ENCODE results near the gene SLC13A3. TPM values are rescaled to one million over a fixed set of nuclear protein-coding genes. Genes with fewer than 3 reads are reported as not detected.

Gene SLC13A3
- total RNA-seq, 1 donor from 2014 or later, result 7.4 TPM

GRCh38 chr20:46648903-46649649, 2.2 kb downstream of the SLC13A3 start:
- Mint-ChIP-seq H3K27ac (peak overlapping the region; percentile 14), H3K4me1 (peaks cover 40% of the 10 kb centered on the region), H3K36me3 (no peaks in the 10 kb centered on the region), H3K9me3 (no peaks in the 10 kb centered on the region), H3K27me3 (ENCODE audit: insufficient read depth, low read depth) (peaks cover 4% of the 10 kb centered on the region), H3K4me3 (no peak overlapping the region)
- H3K9ac ChIP-seq, result no peak overlapping the region
- no peak overlapping the region for H3K27ac ChIP-seq
- peak; percentile 38 for DNase-seq (ENCODE audit: low spot score)
- peak overlapping the region; percentile 43 for H3K4me2 ChIP-seq
- H3K9me3 ChIP-seq (ENCODE audit: low read depth), result no peaks in the 10 kb centered on the region
- H4K20me1 ChIP-seq (ENCODE audit: low read depth), result peaks cover 16% of the 10 kb centered on the region
- H2AFZ ChIP-seq (replicated peaks), result no peak overlapping the region
- peaks cover 36% of the 10 kb centered on the region for H3F3A ChIP-seq (ENCODE audit: low read depth)
- no peaks in the 10 kb centered on the region for H3K79me2 ChIP-seq (ENCODE audit: low read depth)
- no peaks in the 10 kb centered on the region for H3K36me3 ChIP-seq
- TF ChIP-seq, protein P1, sequence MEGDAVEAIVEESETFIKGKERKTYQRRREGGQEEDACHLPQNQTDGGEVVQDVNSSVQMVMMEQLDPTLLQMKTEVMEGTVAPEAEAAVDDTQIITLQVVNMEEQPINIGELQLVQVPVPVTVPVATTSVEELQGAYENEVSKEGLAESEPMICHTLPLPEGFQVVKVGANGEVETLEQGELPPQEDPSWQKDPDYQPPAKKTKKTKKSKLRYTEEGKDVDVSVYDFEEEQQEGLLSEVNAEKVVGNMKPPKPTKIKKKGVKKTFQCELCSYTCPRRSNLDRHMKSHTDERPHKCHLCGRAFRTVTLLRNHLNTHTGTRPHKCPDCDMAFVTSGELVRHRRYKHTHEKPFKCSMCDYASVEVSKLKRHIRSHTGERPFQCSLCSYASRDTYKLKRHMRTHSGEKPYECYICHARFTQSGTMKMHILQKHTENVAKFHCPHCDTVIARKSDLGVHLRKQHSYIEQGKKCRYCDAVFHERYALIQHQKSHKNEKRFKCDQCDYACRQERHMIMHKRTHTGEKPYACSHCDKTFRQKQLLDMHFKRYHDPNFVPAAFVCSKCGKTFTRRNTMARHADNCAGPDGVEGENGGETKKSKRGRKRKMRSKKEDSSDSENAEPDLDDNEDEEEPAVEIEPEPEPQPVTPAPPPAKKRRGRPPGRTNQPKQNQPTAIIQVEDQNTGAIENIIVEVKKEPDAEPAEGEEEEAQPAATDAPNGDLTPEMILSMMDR (IDR thresholded peaks at IDR 0.05), result peak; percentile 19
- TF ChIP-seq EZH2phosphoT487 (IDR thresholded peaks at IDR 0.05), result no peak
- H3K27me3 ChIP-seq, result peaks cover 46% of the 10 kb centered on the region
- peaks cover 34% of the 10 kb centered on the region for H3K4me1 ChIP-seq
- no peak overlapping the region for H3K4me3 ChIP-seq

- Histone ChIP-seq H3K4me2 (peak overlapping the region; percentile 16), H3K4me3 (no peak overlapping the region), H3K27ac (no peak overlapping the region), H2AFZ (replicated peaks) (no peak overlapping the region), H4K20me1 (ENCODE audit: low read depth) (peaks cover 16% of the 10 kb centered on the region), H3K9me3 (ENCODE audit: low read depth) (no peaks in the 10 kb centered on the region), H3K79me2 (ENCODE audit: low read depth) (no peaks in the 10 kb centered on the region), H3K27me3 (peaks cover 46% of the 10 kb centered on the region), H3K9ac (no peak overlapping the region), H3F3A (ENCODE audit: low read depth) (peaks cover 36% of the 10 kb centered on the region), H3K36me3 (no peaks in the 10 kb centered on the region), H3K4me1 (peaks cover 34% of the 10 kb centered on the region)
- Mint-ChIP-seq H3K4me3 (no peak overlapping the region), H3K36me3 (no peaks in the 10 kb centered on the region), H3K9me3 (no peaks in the 10 kb centered on the region), H3K4me1 (peaks cover 47% of the 10 kb centered on the region), H3K27me3 (ENCODE audit: insufficient read depth, low read depth) (peaks cover 4% of the 10 kb centered on the region), H3K27ac (no peak overlapping the region)
- peak; percentile 37 for DNase-seq (ENCODE audit: low spot score)
- TF ChIP-seq EZH2phosphoT487 (IDR thresholded peaks at IDR 0.05), result no peak
- no peak for TF ChIP-seq EZH2 (IDR thresholded peaks at IDR 0.05)
- TF ChIP-seq, protein P1 (IDR thresholded peaks at IDR 0.05), result no peak
Observed at GRCh38 chr20:46647469-46647868, 3.8 kb downstream of the SLC13A3 start.

DNA sequence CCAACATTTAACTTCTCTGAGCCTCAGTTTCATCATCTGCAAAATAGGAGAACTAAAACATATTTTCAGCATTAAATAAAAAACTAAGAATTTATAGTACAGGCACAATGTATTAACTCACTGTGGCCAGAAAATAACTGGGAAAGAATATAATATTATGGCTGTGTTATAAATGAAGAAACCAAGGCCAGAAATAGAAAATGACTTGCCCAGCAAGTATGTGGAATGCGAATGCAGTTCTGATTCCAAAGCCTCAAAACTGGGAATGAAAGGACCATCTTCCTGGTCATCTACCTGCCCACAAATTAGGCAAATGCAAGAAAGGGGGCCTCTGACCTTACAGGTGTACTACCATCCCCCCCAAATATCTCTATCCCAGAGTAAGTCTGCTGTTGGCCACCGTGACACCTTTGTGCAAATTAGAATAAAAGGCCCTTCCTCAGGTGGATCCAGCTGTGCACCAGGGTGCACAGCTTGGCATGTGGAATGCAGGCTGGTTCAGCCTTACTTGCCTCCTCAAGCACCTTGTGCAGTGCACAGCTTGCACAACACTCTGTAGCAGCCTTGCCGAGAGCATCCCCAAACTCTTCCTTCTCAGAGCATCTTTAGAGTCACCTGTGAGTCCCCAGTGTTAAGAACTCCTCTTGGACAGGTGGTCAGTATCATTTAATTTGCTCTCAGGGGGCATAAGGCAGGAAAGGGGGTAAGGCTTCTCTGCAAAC, 4.4 kb downstream of the SLC13A3 start:
- no peak overlapping the region for H3K27ac ChIP-seq
- H3K4me1 ChIP-seq, result peaks cover 34% of the 10 kb centered on the region
- no peak for DNase-seq (ENCODE audit: low spot score)
- H3K36me3 ChIP-seq, result no peaks in the 10 kb centered on the region
- no peak overlapping the region for H3K9ac ChIP-seq
- Mint-ChIP-seq H3K4me1 (peaks cover 51% of the 10 kb centered on the region), H3K27ac (no peak overlapping the region), H3K27me3 (ENCODE audit: insufficient read depth, low read depth) (peaks cover 4% of the 10 kb centered on the region), H3K4me3 (no peak overlapping the region), H3K36me3 (no peaks in the 10 kb centered on the region), H3K9me3 (no peaks in the 10 kb centered on the region)
- H4K20me1 ChIP-seq (ENCODE audit: low read depth), result peaks cover 16% of the 10 kb centered on the region
- peaks cover 41% of the 10 kb centered on the region for H3K27me3 ChIP-seq
- H3K4me2 ChIP-seq, result no peak overlapping the region
- peaks cover 33% of the 10 kb centered on the region for H3F3A ChIP-seq (ENCODE audit: low read depth)
- H3K4me3 ChIP-seq, result no peak overlapping the region
- no peaks in the 10 kb centered on the region for H3K79me2 ChIP-seq (ENCODE audit: low read depth)
- TF ChIP-seq EZH2 (IDR thresholded peaks at IDR 0.05) (no peak), EZH2phosphoT487 (IDR thresholded peaks at IDR 0.05) (no peak)
- TF ChIP-seq, protein P1 (IDR thresholded peaks at IDR 0.05), result no peak
- no peak overlapping the region for H2AFZ ChIP-seq (replicated peaks)
- no peaks in the 10 kb centered on the region for H3K9me3 ChIP-seq (ENCODE audit: low read depth)

All from neural progenitor cell (in vitro differentiated cells).